HUDEP-2 (cell line): ENCODE measurements around the gene ATP2C2.
"Not testable (repeated sequence)": the region's sequence is repeated elsewhere in the genome, so short reads cannot be mapped to it uniquely, and the experiment has no call there.

Experiments
- DNase-seq, 76 experiments: peaks; one replicate each; lab custom pipeline; 2025; ENCODE audit not compliant: unreplicated experiment in 76 of 76; lab: John Stamatoyannopoulos, UW

Gene ATP2C2

GRCh38 chr16:84446596-84447392, 78.5 kb downstream of the ATP2C2 start:
- no peak for DNase-seq

- DNase-seq: no peak
Measured at GRCh38 chr16:84448444-84448843, 80.1 kb downstream of the ATP2C2 start.

DNA sequence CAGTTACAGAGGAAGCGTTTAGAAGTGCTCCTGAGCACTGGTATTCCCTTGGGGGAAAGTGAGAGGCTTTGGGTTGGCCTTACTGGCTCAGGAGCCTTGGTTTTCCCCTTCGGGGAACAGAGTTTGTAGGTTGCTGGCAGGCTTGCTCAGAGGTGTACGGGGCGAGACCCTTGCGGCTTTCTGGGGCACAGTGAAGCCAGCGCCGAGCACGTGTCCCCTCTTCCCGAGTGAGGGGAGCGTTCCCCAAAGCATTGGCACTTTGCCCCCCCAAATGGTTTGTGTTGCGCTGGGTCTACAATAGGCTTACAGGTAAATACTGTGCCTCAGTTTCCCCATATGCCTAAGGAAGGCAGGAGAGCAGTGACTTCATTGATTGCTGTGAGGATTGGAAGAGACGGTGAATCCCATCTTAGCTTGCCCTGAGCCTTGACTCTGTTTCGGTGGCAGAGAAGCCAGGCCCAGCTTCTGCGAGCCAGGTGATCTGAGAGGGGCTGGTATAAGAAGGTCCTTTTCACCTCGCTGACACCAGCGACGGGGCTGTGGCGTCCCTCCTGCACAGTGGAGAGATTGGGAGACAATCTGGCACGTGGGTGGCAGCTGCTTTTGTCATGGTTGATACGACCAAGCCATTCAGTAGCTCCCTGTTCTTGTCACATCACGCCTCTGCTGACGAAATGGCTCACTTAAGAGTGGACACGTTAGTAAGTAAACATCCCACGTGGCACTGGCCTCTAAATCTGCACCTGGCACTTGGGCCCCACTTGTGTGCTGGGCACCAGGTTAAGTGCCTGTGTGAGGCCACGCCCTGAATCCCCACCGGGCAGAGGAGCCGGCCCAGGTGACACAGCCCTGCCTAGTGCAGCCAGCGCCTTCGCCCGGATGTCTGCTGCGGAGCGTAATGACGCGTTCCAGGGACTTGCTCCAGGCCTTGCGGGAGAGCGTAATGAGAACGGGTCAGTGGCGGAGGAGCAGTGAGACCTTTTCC, 81.1 kb downstream of the ATP2C2 start:
- no peak for DNase-seq

- no peak for DNase-seq
Measured at GRCh38 chr16:84450176-84450865, 82.0 kb downstream of the ATP2C2 start.

DNA sequence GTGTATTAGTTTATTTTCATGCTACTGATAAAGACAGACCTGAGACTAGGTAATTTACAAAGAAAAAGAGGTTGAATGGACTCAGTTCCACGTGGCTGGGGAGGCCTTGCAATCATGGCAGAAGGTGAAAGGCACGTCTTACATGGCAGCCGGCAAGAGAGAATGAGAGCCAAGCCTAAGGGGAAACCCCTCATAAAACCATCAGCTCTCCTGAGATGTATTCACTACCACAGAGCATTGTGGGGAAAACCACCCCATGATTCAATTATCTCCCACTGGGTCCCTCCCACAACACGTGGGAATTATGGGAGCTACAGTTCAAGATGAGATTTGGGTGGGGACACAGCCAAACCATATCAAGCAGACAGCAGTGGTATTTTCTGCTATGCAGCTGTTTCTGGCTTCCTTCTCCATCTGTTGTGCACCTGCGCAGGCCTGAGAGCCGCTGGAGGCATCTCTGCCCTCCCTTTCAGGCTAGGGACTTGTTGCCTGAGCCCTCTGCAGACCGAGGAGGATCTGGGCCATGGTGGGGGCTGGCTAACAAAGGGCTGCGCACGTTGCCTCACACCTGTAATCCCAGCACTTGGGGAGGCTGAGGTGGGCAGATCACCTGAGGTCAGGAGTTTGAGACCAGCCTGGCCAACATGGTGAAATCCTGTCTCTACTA, 82.8 kb downstream of the ATP2C2 start:
- not testable (repeated sequence) for DNase-seq

DNA sequence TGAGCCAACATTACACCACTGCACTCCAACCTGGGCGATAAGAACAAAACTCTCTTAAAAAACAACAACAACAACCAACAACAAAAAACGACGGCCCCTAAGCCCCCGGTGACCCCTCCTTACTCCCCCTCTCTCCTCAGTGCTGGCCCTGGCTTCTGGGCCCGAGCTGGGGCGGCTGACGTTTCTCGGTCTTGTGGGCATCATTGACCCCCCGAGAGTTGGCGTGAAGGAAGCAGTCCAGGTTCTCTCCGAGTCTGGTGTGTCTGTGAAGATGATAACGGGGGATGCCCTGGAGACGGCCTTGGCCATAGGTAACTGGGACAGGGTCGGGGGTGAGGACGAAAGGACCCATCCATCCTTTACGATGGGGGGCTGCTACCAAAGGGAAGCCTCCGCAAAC, 83.4 kb downstream of the ATP2C2 start:
- no peak for DNase-seq

- DNase-seq: no peak
Measured at GRCh38 chr16:84453061-84453752, 84.9 kb downstream of the ATP2C2 start.

GRCh38 chr16:84454611-84455010, 86.3 kb downstream of the ATP2C2 start:
- DNase-seq: no peak

DNA sequence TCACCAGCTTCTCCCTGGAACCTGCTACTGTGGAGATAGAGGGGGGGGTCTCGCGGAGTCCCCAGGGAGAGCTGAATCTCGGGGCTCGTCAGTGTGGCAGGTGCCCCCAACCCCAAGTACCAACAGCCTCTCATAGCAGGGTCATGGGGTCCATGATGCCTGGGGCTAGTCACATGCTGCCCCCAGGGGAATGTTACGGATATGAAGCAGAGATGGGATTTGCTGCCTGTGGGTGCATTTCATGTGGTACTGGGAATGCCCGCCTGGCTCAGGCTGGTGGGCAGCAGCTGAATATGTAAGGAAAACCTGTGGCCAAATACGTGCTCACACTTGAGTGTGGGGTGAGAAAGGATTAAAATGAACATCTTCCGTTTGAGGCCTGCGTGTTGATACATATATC, 86.7 kb downstream of the ATP2C2 start:
- no peak for DNase-seq

- no peak for DNase-seq
Measured at GRCh38 chr16:84458606-84459532, 90.5 kb downstream of the ATP2C2 start.

GRCh38 chr16:84459533-84459894, 91.2 kb downstream of the ATP2C2 start:
- DNase-seq: no peak

DNA sequence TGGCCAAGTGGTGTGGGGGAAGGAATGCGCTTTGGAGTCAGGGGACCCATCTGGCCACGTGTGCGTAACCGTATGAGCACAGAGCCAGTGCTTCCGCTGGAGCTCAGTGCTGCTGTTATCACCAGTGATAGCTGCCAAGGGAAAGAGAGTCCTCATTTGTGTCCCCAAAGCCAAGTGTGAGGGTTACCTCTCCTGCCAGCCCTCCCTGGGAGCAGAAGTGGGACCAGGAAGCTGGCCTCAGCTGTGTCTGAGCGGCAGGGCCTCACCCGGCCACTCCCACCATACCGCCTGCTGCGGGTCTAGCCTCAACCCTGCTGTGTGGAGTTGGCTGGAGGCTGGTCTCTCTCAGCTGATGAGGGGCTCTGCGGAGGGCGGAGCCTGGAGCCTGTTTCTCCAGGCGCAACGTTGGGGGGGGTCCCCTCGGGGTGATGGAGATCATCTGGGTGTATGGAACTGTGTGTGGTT, 91.6 kb downstream of the ATP2C2 start:
- no peak for DNase-seq

- DNase-seq: no peak
Measured at GRCh38 chr16:84460406-84461028, 92.2 kb downstream of the ATP2C2 start.

DNA sequence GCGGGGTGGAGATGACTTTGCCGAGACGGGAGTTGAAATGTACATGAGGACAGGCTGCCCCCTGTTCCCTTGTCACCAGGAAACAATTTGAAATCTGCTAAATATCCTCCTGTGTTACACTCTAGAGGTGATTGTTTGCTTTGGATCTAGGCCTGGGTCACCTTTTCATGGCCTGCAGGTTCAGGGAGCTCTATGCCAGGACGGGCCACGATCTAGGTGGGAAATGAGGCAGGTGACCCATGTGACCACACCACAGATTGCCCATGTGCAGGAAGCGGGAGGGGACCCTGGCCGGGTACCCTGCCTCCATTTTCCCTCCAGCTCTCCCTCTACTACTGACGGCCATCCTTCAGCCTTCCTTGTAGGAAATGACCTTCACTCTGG, 92.7 kb downstream of the ATP2C2 start:
- DNase-seq: no peak

DNA sequence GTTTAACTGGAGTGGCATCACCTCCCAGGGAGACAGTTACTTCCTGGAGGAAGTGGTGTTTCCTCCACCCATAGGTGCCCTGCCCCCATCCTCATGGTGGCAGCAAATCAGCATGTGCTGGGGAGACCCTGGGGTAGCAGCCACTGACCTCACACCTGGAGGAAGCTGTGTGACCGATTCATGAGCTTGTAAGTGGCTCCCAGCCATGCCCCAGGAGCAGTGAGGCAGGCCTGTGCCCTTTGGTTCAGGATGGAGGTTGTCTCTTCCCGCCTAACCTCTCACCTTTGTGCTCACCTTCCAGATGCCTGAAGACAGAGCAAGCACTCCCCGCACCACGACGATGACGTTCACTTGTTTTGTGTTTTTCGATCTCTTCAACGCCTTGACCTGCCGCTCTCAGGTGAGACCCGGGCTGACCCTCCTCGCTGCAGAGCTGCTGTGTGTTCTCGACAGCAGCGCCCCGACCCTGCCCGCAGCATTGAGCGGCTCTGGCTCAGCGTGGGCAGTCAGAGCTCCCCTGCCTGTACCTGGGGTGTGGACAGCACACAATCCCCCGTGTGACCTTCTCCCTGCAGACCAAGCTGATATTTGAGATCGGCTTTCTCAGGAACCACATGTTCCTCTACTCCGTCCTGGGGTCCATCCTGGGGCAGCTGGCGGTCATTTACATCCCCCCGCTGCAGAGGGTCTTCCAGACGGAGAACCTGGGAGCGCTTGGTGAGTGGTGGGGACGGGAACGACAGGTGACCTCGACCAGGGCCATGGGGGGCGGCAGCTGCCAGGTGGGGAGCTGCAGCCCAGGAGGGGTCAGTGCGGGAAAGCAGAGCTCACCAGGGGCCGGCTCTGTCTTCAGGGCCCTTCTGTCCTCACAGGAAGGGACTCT, 93.3 kb downstream of the ATP2C2 start:
- no peak for DNase-seq

GRCh38 chr16:84462296-84463210, 94.2 kb downstream of the ATP2C2 start:
- no peak for DNase-seq
